KG1 (cell line): Measurements from ENCODE around the gene IGHMBP2.

Experiments
- DNase-seq: peaks from one replicate; lab custom pipeline; 2025; lab: John Stamatoyannopoulos, UW

IGHMBP2 gene

GRCh38 chr11:68939583-68940555, 36.2 kb downstream of the IGHMBP2 start:
- no peak for DNase-seq

DNA sequence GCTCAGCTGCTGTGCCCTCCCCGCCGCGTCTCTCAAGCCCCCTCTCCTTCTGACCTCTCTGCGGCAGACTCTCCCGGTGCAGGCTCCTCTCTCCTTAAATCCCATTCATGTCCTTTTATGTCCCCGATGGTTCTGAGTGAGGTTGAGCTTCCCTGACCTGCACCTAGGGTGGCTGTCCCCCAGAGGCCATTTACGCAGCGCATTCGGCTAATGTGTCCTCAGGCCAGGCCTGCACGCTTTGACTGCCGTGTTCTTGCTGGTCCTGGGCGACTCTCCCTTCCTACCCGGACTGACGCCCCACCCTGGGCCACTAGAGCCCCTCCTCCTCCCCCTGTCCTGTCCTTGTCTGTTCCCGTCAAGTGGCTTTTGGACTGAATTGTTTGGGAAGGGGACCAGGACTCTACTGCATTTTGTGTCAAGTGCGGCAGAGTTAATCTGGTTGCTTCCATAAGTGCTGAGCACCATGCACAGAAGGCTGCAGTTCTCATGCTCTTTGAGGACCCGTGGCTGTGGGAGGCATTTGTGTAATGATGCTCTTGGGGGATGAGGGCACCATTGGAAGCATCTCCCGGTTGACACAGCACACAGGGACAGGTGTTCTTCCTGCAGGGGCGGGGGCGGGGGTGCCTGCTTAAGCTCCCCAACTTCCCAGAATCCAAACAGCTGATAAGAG, 37.1 kb downstream of the IGHMBP2 start:
- DNase-seq: no peak

- DNase-seq: no peak
Observed at GRCh38 chr11:68941324-68942094, 37.8 kb downstream of the IGHMBP2 start.

DNA sequence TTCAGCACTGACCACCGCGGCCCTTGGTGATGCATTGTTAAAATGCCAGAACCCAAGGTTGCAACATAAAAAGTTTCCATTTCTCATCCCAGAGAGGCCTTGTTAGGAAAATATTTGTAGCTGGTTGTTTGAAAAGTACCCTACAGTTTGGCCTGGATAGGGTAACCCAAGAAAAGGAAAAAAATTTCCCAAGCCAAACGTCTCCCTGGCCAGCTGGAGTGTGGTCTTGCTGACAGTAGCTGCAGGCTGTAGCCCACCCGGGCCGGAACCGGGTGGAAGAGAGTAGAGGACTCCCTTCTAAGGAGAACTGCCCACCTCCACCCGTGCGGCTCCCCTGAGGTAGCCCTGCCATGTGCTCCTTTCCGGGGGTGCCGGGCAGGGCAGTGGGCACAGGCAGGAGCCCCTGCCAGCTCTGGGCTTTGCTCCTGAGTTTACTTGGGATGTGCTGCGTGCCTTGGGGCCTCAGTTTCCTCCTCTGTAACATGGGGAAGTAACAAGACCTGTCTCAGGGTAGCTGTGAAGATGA, 38.5 kb downstream of the IGHMBP2 start:
- DNase-seq: no peak

GRCh38 chr11:68942751-68943271, 39.1 kb downstream of the IGHMBP2 start:
- no peak for DNase-seq

GRCh38 chr11:68946416-68947090, 42.9 kb downstream of the IGHMBP2 start:
- DNase-seq: no peak

GRCh38 chr11:68947151-68947550, 43.5 kb downstream of the IGHMBP2 start:
- DNase-seq: no peak

DNA sequence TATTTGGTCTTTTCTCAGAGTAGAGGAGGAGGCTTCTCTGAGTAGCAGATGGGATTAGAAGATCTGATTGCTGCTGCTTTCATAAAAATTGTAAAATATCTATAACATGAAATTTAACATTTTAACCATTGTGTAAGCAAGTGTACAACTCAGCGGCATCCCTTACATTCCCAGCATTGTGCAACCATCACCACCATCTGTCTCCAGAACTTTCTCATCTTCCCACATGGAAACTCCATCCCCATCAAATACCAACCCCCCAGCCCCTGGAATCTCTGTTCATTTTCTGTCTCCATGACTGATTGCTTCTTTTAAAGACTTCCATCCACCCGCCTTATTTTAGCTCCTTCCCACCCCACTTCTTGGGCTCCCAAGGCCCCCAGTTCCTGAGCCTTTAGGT, 44.8 kb downstream of the IGHMBP2 start:
- DNase-seq: no peak

DNA sequence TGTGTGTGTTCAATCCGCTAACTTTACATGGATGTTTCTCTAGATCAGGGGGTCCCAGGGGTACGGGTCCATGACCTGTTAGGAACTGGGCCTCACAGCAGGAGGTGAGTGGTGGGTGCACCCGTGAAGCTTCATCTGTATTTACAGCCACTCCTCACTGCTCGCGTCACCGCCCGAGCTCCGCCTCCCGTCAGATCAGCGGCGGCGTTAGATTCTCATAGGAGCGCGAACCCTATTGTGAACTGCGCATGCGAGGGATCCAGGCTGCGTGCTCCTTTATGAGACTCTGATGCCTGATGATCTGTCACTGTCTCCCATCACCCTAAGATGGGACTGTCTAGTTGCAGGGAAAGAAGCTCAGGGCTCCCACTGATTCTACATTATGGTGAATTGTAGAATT, 45.2 kb downstream of the IGHMBP2 start:
- DNase-seq: no peak

GRCh38 chr11:68950270-68950669, 46.6 kb downstream of the IGHMBP2 start:
- no peak for DNase-seq

DNA sequence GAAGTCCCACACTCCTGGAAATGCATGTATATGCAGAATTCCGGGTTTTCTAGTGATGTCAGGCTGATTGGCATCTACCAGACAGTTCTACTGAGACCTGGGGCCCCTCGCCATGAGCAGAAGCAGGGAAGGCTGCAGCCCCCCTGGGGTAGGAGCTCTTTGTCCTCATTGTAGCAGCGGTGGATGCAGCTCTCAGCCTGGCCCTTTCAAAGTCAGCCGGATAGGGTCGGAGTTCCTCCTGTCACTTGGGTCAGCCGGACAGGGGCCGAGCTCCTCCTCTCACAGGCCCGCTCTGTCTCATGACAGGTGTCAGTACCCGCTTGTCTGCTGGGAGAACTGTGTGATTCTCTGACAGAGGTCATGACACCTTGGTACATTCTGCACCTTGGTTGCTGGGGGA, 47.1 kb downstream of the IGHMBP2 start:
- DNase-seq: no peak

GRCh38 chr11:68954836-68955606, 51.3 kb downstream of the IGHMBP2 start:
- no peak for DNase-seq

DNA sequence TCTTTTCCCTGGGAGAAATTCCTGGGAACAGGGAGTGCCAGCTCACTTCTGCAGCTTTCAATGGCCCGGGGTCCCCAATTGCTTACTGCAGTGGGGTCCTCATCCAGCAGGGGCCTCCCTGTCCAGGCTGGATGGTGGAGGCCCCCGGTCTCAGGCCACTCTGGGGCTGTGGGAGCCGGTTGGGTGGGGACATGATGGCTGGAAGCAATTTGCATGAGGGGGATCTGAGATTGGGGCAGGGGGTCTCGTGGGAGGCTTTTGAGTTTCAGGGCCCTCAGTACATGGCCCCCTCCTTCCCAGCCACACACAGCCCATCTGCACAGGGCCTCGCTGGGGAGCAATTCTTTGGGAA, 51.9 kb downstream of the IGHMBP2 start:
- DNase-seq: no peak

GRCh38 chr11:68956142-68956541, 52.5 kb downstream of the IGHMBP2 start:
- no peak for DNase-seq

DNA sequence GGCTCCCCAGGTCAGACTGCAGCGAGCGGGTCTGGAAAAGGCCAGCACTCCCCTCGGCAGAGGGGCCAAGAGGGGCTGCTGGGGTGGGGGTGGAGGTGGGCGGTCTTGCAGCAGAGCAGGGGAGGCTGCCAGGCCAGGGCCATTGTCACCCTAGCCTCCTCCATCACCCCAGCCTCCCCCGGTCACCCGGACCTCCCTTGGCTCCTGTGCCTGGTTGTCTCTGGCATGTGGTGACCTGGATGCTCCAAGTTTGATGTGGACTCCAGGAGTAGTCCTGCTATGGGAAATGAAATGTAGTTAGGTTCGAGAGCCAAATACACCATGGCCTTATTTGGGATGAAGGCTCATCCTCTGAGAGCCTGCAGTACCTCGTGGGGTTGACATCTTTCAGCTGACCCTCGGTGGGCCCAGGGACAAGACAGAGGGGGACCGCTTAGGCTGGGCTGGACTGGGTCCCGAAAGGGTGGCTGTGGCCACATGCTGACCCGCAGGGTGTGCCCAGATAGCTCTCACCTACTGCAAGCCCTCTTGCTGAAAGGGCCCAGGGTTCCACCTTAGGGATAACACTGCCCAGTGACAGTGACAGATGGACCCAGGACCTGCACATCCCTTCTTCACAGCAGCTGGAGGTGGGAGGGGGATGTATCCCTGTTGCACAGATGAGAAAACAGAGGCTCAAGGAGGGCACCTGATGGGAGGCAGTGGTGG, 53.0 kb downstream of the IGHMBP2 start:
- no peak for DNase-seq

- DNase-seq: no peak
Observed at GRCh38 chr11:68958211-68958610, 54.5 kb downstream of the IGHMBP2 start.

GRCh38 chr11:68959465-68960293, 56.0 kb downstream of the IGHMBP2 start:
- DNase-seq: no peak

GRCh38 chr11:68960294-68961071, 56.8 kb downstream of the IGHMBP2 start:
- DNase-seq: no peak
